GM12878 (cell line): Measurements from ENCODE around the gene PIGU. TPM values are rescaled to one million over a fixed set of nuclear protein-coding genes. Genes with fewer than 3 reads are reported as not detected.

Source experiments
- BRCA1 ChIP-seq: IDR thresholded peaks from 2 replicates; pipeline ENCODE4 v1.6.1; 2011; ENCODE audit warnings: low read depth, low read length, improper control_type of control experiment
- ESRRA ChIP-seq: IDR thresholded peaks from 2 replicates; pipeline ENCODE4 v1.6.1; 2012; ENCODE audit warnings: mild to moderate bottlenecking, low read length, improper control_type of control experiment
- HDGF ChIP-seq: fragments of 450-650 bp; IDR thresholded peaks from 2 replicates; pipeline ENCODE4 v1.6.1; 2016; ENCODE audit warnings: antibody characterized with exemption
- KDM1A ChIP-seq: fragments of 200-600 bp; sonication (generic); IDR thresholded peaks from 2 replicates; pipeline ENCODE4 v1.6.1; 2016; ENCODE audit warnings: borderline replicate concordance
- MXI1 ChIP-seq: fragments of 150-350 bp; IDR thresholded peaks from 2 replicates; pipeline ENCODE4 v1.6.1; 2011; ENCODE audit warnings: low read depth, mild to moderate bottlenecking, inconsistent platforms, low read length, improper control_type of control experiment
- MYB ChIP-seq: fragments of 150-350 bp; IDR thresholded peaks from 2 replicates; pipeline ENCODE4 v1.6.1; 2014; ENCODE audit warnings: mild to moderate bottlenecking, low read depth, low read length, borderline replicate concordance
- NR2F1 ChIP-seq: fragments of 450-650 bp; conservative IDR thresholded peaks from 2 replicates; pipeline ENCODE4 v1.6.1; 2017; ENCODE audit warnings: mild to moderate bottlenecking
- RELB ChIP-seq: fragments of 450-650 bp; IDR thresholded peaks from 2 replicates; pipeline ENCODE4 v1.6.1; 2017; ENCODE audit warnings: low read depth, mild to moderate bottlenecking, moderate library complexity
- TBL1XR1 ChIP-seq: IDR thresholded peaks from 2 replicates; pipeline ENCODE4 v1.6.1; 2012; ENCODE audit warnings: low read depth, low read length, improper control_type of control experiment
- TCF12 ChIP-seq: IDR thresholded peaks from 2 replicates; pipeline ENCODE4 v1.6.1; 2011; ENCODE audit warnings: low read depth, mild to moderate bottlenecking, low read length
- ZBTB4 ChIP-seq: fragments of 450-650 bp; formaldehyde crosslinking; IDR thresholded peaks from 2 replicates; pipeline ENCODE4 v1.4.0; 2022; ENCODE audit warnings: mild to moderate bottlenecking, moderate library complexity
- ZNF384 ChIP-seq: IDR thresholded peaks from 2 replicates; pipeline ENCODE4 v1.6.1; 2012; ENCODE audit warnings: low read depth, mild to moderate bottlenecking, low read length, improper control_type of control experiment, borderline replicate concordance
- ZNF687 ChIP-seq: fragments of 450-650 bp; IDR thresholded peaks from 2 replicates; pipeline ENCODE4 v1.6.1; 2017; ENCODE audit warnings: mild to moderate bottlenecking, moderate library complexity
- polyA plus RNA-seq, 11 experiments: library from polyadenylated mRNA; depleted of rRNA in 4 of 11; unstranded in 6 of 11; stranded (reverse) in 5 of 11; fragments of >200 nt; fragmentation: Nextera tagmentation in 4 of 11; fragmentation: Illumina TruSeq in 1 of 11; extraction: Ambion mirVana in 4 of 11; extraction: Trizol in 1 of 11; gene quantifications; 1 replicate in 1 of 11; 2 replicates in 10 of 11; pipeline versions ENCODE4 v1.2.1 to v1.2.3, GENCODE V29; 2011 to 2016; ENCODE audit warnings: inconsistent platforms in 2 of 11, missing spikeins in 2 of 11, low read depth in 1 of 11
- total RNA-seq, 4 experiments: library from RNA; depleted of rRNA in 3 of 4; stranded (reverse); fragments of >200 nt in 3 of 4; fragmentation: Illumina TruSeq in 1 of 4; extraction: Trizol in 1 of 4; gene quantifications; 2 replicates each; pipeline versions ENCODE4 v1.2.1 to v1.2.3, GENCODE V29; 2013 to 2021

PIGU gene
- total and polyA plus RNA-seq, 10 of the 15 experiments (the other 5 are each of a cell fraction or from before 2014, with no cell fraction given): 4.1 to 88.2 (median 25.0) TPM

- TF ChIP-seq RELB (no peak), ESRRA (no peak), HDGF (no peak), TCF12 (no peak), ZNF384 (no peak), KDM1A (no peak), TBL1XR1 (no peak), MYB (no peak), NR2F1 (no peak), MXI1 (no peak), BRCA1 (no peak), ZNF687 (no peak), ZBTB4 (CRISPR knock-in tag) (no peak)
- TF ChIP-seq, all 136 proteins: peak for 0
Measured at GRCh38 chr20:34629904-34630303, 47.0 kb downstream of the PIGU start (continued).
